Lower leg skin (tissue), 4 donors: ENCODE measurements around the gene CAMK2G. TPM values are rescaled to one million over a fixed set of nuclear protein-coding genes. Genes with fewer than 3 reads are reported as not detected.
"Not testable (repeated sequence)": the region's sequence is repeated elsewhere in the genome, so short reads cannot be mapped to it uniquely, and the experiment has no call there.

ENCODE experiments used
- DNase-seq, 2 donors: peaks; one replicate each; pipeline ENCODE4 v3.0.0-alpha.2; 2019; ENCODE audit warnings: low spot score in 2 of 2
- H3K4me3 ChIP-seq: fragments of 200-600 bp; sonication (generic); 2 replicates; pipeline ENCODE4 v1.5.1; 2017; ENCODE audit warnings: mild to moderate bottlenecking, low read depth; ENCODE audit not compliant: poor library complexity, severe bottlenecking
- CTCF ChIP-seq, 3 donors: fragments of 450-650 bp; IDR thresholded peaks; one replicate each; pipeline ENCODE4 v1.5.1; 2016; ENCODE audit warnings: antibody characterized with exemption in 3 of 3, mild to moderate bottlenecking in 3 of 3, moderate library complexity in 2 of 3
- POLR2A ChIP-seq, 2 donors: fragments of 450-650 bp; IDR thresholded peaks; one replicate each; pipeline ENCODE4 v1.6.1; 2016 to 2017; ENCODE audit warnings: antibody characterized with exemption in 2 of 2, mild to moderate bottlenecking in 1 of 2, moderate library complexity in 1 of 2
- WGBS, 2 donors: methylation state at CpG; one replicate each; pipeline ENCODE4 v1.1.5; 2018; 5-methylcytosine and 5-hydroxymethylcytosine counted together
- intact Hi-C: fragments of 100-400 bp; cut with DNase I; formaldehyde crosslinking; loops from one replicate; pipeline ENCODE4 v1.15.0; 2023; ENCODE audit warnings: low total_unique reads
- total RNA-seq, 4 donors: library from RNA; depleted of rRNA; stranded (reverse); fragments of >200 nt; gene quantifications; one replicate each; pipeline ENCODE4 v1.1.0, GENCODE V29; 2016

Gene CAMK2G
- total RNA-seq, 4 donors from 2014 or later: 20.0 to 27.9 (median 24.2) TPM

GRCh38 chr10:73840056-73840402 is 34.3 kb downstream of the CAMK2G start:
- H3K4me3 ChIP-seq: no peak overlapping the region
- TF ChIP-seq CTCF (IDR thresholded peaks at IDR 0.05) (no peak), POLR2A (IDR thresholded peaks at IDR 0.05) (no peak)
- no peak for DNase-seq
- 92 to 95% methylated on average over 4 of the region's 4 CpGs for WGBS, 2 donors
- intact Hi-C loops: no loop called here

GRCh38 chr10:73839276-73839966 is 34.9 kb downstream of the CAMK2G start:
- TF ChIP-seq CTCF (IDR thresholded peaks at IDR 0.05) (no peak), POLR2A (IDR thresholded peaks at IDR 0.05) (no peak)
- no peak overlapping the region for H3K4me3 ChIP-seq
- 97 to 99% methylated on average over 31 to 36 of the region's 40 CpGs for WGBS, 2 donors
- DNase-seq: no peak
- intact Hi-C loops: loop anchor here (10.0 kb wide), 1 partner anchor 545 kb away; no protein-coding TSS in a partner anchor

GRCh38 chr10:73838827-73839226 is 35.5 kb downstream of the CAMK2G start:
- WGBS, 2 donors: 90 to 92% methylated on average over 8 of the region's 8 CpGs
- H3K4me3 ChIP-seq: no peak overlapping the region
- intact Hi-C loops: loop anchor here (10.0 kb wide), 1 partner anchor 546 kb away; no protein-coding TSS in a partner anchor
- DNase-seq: no peak
- TF ChIP-seq POLR2A (IDR thresholded peaks at IDR 0.05): no peak

GRCh38 chr10:73838008-73838567 is 36.3 kb downstream of the CAMK2G start:
- TF ChIP-seq CTCF (IDR thresholded peaks at IDR 0.05) (no peak), POLR2A (IDR thresholded peaks at IDR 0.05) (no peak)
- WGBS, 2 donors: 84 to 92% methylated on average over 3 of the region's 3 CpGs
- H3K4me3 ChIP-seq: no peak overlapping the region
- intact Hi-C loops: loop anchor here (10.0 kb wide), 1 partner anchor 547 kb away; no protein-coding TSS in a partner anchor
- DNase-seq: no peak

- no peak overlapping the region for H3K4me3 ChIP-seq
- no peak for DNase-seq
- WGBS, 2 donors: 87 to 95% methylated on average over 3 of the region's 3 CpGs
- TF ChIP-seq CTCF (IDR thresholded peaks at IDR 0.05): no peak
- no peak for TF ChIP-seq POLR2A (IDR thresholded peaks at IDR 0.05)
- intact Hi-C loops: loop anchor here (10.0 kb wide), 1 partner anchor 548 kb away; no protein-coding TSS in a partner anchor
These were observed 37.3 kb downstream of the CAMK2G start for GRCh38 chr10:73837072-73837471.

- intact Hi-C loops: loop anchor here (10.0 kb wide), 1 partner anchor 548 kb away; no protein-coding TSS in a partner anchor
- 96 to 97% methylated on average over 11 of the region's 11 CpGs for WGBS, 2 donors
- H3K4me3 ChIP-seq: no peak overlapping the region
- no peak for DNase-seq
- TF ChIP-seq POLR2A (IDR thresholded peaks at IDR 0.05) (no peak), CTCF (IDR thresholded peaks at IDR 0.05) (no peak)
These were observed 37.9 kb downstream of the CAMK2G start for GRCh38 chr10:73836427-73836980.

GRCh38 chr10:73829090-73829489 is 45.3 kb downstream of the CAMK2G start:
- intact Hi-C loops, H3K4me3 ChIP-seq, DNase-seq: not testable (repeated sequence)
- WGBS, 2 donors: 91 to 98% methylated on average over 7 of the region's 7 CpGs
